ENCODE results near the gene OR6C2. TPM values are rescaled to one million over a fixed set of nuclear protein-coding genes. Genes with fewer than 3 reads are reported as not detected.
"Not testable (repeated sequence)": the region's sequence is repeated elsewhere in the genome, so short reads cannot be mapped to it uniquely, and the experiment has no call there.

The OR6C2 gene
- total and polyA plus RNA-seq, 2 of the 8 experiments (the other 6 are each of a cell fraction or from before 2014, with no cell fraction given) = not detected

GRCh38 chr12:55414396-55414823 is 29.5 kb upstream of the OR6C2 start:
- H3K27me3 ChIP-seq (replicated peaks in 1 of 4; ENCODE audit: control insufficient read depth in 3 of 4, extremely low read depth in 1 of 4, insufficient read depth in 3 of 4, low read length in 3 of 4); H3K36me3 ChIP-seq (ENCODE audit: control insufficient read depth in 2 of 4, insufficient read depth in 4 of 4, low read length in 3 of 4); H2AK5ac ChIP-seq (ENCODE audit: low read depth, low read length); H3K9ac ChIP-seq (replicated peaks in 1 of 4; ENCODE audit: extremely low read depth in 1 of 4, low read depth in 3 of 4, low read length in 3 of 4); H2BK20ac ChIP-seq (ENCODE audit: low read length); H2AFZ ChIP-seq (ENCODE audit: low read length); H3K79me2 ChIP-seq (ENCODE audit: control insufficient read depth in 1 of 2, insufficient read depth in 2 of 2, low read length in 2 of 2); H4K91ac ChIP-seq (replicated peaks; ENCODE audit: insufficient read length, low read length); H2BK12ac ChIP-seq (ENCODE audit: low read depth, low read length); H3K9me3 ChIP-seq (ENCODE audit: insufficient read depth in 2 of 2, low read depth in 1 of 2, low read length in 1 of 2); H4K8ac ChIP-seq (ENCODE audit: extremely low read depth, insufficient read depth, low read length); H3K79me1 ChIP-seq (ENCODE audit: low read depth, low read length); H3K27ac ChIP-seq (ENCODE audit: low read depth, low read length); H4K20me1 ChIP-seq (replicated peaks in 1 of 2; ENCODE audit: control insufficient read depth in 1 of 2, insufficient read depth in 2 of 2, low read length in 2 of 2); H3K18ac ChIP-seq (ENCODE audit: extremely low read depth, low read length); H3K4me3 ChIP-seq (ENCODE audit: extremely low read depth in 1 of 4, insufficient read depth in 2 of 4, low read depth in 3 of 4, low read length in 4 of 4); H3K23me2 ChIP-seq (ENCODE audit: low read depth, low read length); H2BK5ac ChIP-seq (ENCODE audit: low read depth, low read length); H3K4ac ChIP-seq (replicated peaks; ENCODE audit: insufficient read length, low read depth, low read length); H3K14ac ChIP-seq (ENCODE audit: insufficient read length); CTCF ChIA-PET (ENCODE audit: partially characterized antibody); H2BK120ac ChIP-seq (replicated peaks; ENCODE audit: low read depth, low read length); H3K56ac ChIP-seq (replicated peaks; ENCODE audit: insufficient read length, low read depth, low read length); H3K4me1 ChIP-seq (replicated peaks in 1 of 4; ENCODE audit: control insufficient read depth in 3 of 4, insufficient read depth in 4 of 4, low read length in 3 of 4); H3K23ac ChIP-seq (ENCODE audit: insufficient read length); H4K5ac ChIP-seq (ENCODE audit: insufficient read length, low read depth, low read length); H2BK15ac ChIP-seq (ENCODE audit: low read length); FAIRE-seq: not testable (repeated sequence)
- H3K4me2 ChIP-seq (ENCODE audit: insufficient read depth in 1 of 2, low read depth in 2 of 2, low read length in 2 of 2) = peak overlapping the region in 1 of 2 experiments; percentile 28; a peak in 1 of 4 replicates
- 81% methylated on average over 11 of the region's 11 CpGs; no CpG with 5 or more reads in 1 of the 2 experiments for WGBS, 2 experiments (ENCODE audit: extremely low coverage in 1 of 2, insufficient coverage in 1 of 2, insufficient read length in 1 of 2, insufficient replicate concordance in 2 of 2, low coverage in 1 of 2, low lambda C conversion rate in 2 of 2, missing lambda C conversion rate in 1 of 2)
- POLR2A ChIA-PET (ENCODE audit: partially characterized antibody) = interaction anchor here (0.5 kb wide), 1 partner anchor 24 kb away, joined by 3 read pairs; no protein-coding TSS in a partner anchor
- peak in 1 of 2 experiments; percentile 60 for DNase-seq (ENCODE audit: low read depth in 1 of 2, low spot score in 2 of 2)

DNA sequence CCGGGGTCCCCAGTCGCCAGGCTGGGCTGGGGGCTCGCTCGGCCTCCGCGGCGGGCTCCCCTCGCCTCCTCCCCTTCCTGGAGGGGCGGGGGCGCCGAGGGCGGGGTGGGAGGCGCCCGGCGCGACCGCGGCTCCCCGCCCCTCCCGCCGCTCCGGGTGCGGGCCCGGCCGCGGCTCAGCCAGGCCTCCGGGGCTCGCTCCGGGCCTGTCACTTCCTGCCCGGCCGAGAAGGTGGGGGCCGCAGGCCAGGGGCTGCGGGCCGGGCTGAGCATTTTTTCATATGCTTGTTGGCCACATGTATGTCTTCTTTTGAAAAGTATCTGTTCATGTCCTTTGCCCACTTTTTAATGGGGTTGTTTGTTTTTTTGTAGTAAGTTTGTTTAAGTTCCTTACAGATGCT is 29.0 kb upstream of the OR6C2 start:
- FAIRE-seq; H2BK5ac ChIP-seq (ENCODE audit: low read depth, low read length); H3K4me1 ChIP-seq (replicated peaks in 1 of 4; ENCODE audit: control insufficient read depth in 3 of 4, insufficient read depth in 4 of 4, low read length in 3 of 4); H3K23me2 ChIP-seq (ENCODE audit: low read depth, low read length); H3K4ac ChIP-seq (replicated peaks; ENCODE audit: insufficient read length, low read depth, low read length); H3K27ac ChIP-seq (ENCODE audit: low read depth, low read length); H3K79me2 ChIP-seq (ENCODE audit: control insufficient read depth in 1 of 2, insufficient read depth in 2 of 2, low read length in 2 of 2); H2AK5ac ChIP-seq (ENCODE audit: low read depth, low read length); H3K23ac ChIP-seq (ENCODE audit: insufficient read length); DNase-seq (ENCODE audit: low read depth in 1 of 2, low spot score in 2 of 2); H2BK15ac ChIP-seq (ENCODE audit: low read length); H4K8ac ChIP-seq (ENCODE audit: extremely low read depth, insufficient read depth, low read length); H3K79me1 ChIP-seq (ENCODE audit: low read depth, low read length); H3K36me3 ChIP-seq (ENCODE audit: control insufficient read depth in 2 of 4, insufficient read depth in 4 of 4, low read length in 3 of 4); H3K18ac ChIP-seq (ENCODE audit: extremely low read depth, low read length); H3K9me3 ChIP-seq (ENCODE audit: insufficient read depth in 2 of 2, low read depth in 1 of 2, low read length in 1 of 2); H3K14ac ChIP-seq (ENCODE audit: insufficient read length); H3K27me3 ChIP-seq (replicated peaks in 1 of 4; ENCODE audit: control insufficient read depth in 3 of 4, extremely low read depth in 1 of 4, insufficient read depth in 3 of 4, low read length in 3 of 4); CTCF ChIA-PET (ENCODE audit: partially characterized antibody); H3K4me2 ChIP-seq (ENCODE audit: insufficient read depth in 1 of 2, low read depth in 2 of 2, low read length in 2 of 2); H2BK12ac ChIP-seq (ENCODE audit: low read depth, low read length); H2BK20ac ChIP-seq (ENCODE audit: low read length); H3K9ac ChIP-seq (replicated peaks in 1 of 4; ENCODE audit: extremely low read depth in 1 of 4, low read depth in 3 of 4, low read length in 3 of 4); H4K91ac ChIP-seq (replicated peaks; ENCODE audit: insufficient read length, low read length); H3K56ac ChIP-seq (replicated peaks; ENCODE audit: insufficient read length, low read depth, low read length); H4K5ac ChIP-seq (ENCODE audit: insufficient read length, low read depth, low read length); H4K20me1 ChIP-seq (replicated peaks in 1 of 2; ENCODE audit: control insufficient read depth in 1 of 2, insufficient read depth in 2 of 2, low read length in 2 of 2); H2BK120ac ChIP-seq (replicated peaks; ENCODE audit: low read depth, low read length): not testable (repeated sequence)
- WGBS, 2 experiments (ENCODE audit: extremely low coverage in 1 of 2, insufficient coverage in 1 of 2, insufficient read length in 1 of 2, insufficient replicate concordance in 2 of 2, low coverage in 1 of 2, low lambda C conversion rate in 2 of 2, missing lambda C conversion rate in 1 of 2) = no CpG with 5 or more reads among the region's 34 CpGs
- 0 out of 2 replicates have a peak overlapping the region, but pooled peaks have one; percentile 31 for H2AFZ ChIP-seq (ENCODE audit: low read length)
- POLR2A ChIA-PET (ENCODE audit: partially characterized antibody) = interaction anchor here (0.5 kb wide), 1 partner anchor 24 kb away, joined by 3 read pairs; no protein-coding TSS in a partner anchor
- peak overlapping the region in 1 of 4 experiments; percentile 43; a peak in 1 of 8 replicates for H3K4me3 ChIP-seq (ENCODE audit: extremely low read depth in 1 of 4, insufficient read depth in 2 of 4, low read depth in 3 of 4, low read length in 4 of 4)
